H9 (cell line): ENCODE data around the gene JAG1. TPM values are rescaled to one million over a fixed set of nuclear protein-coding genes. Genes with fewer than 3 reads are reported as not detected.

Experiments used
- DNase-seq: peaks from one replicate; pipeline ENCODE4 v3.0.0-alpha.2; 2017
- H2AFZ ChIP-seq: one replicate; pipeline ENCODE4 v1.6.1; 2013; ENCODE audit warnings: mild to moderate bottlenecking, low read length, control low read depth, moderate library complexity
- H2AK5ac ChIP-seq: 2 replicates; pipeline ENCODE4 v1.6.1; 2013; ENCODE audit warnings: low read length, control low read depth, mixed read lengths; ENCODE audit not compliant: insufficient read length
- H2BK120ac ChIP-seq: one replicate; pipeline ENCODE4 v1.6.1; 2013; ENCODE audit warnings: low read depth, mild to moderate bottlenecking, low read length, control low read depth, inconsistent platforms; ENCODE audit not compliant: poor library complexity, severe bottlenecking
- H2BK12ac ChIP-seq: 2 replicates; pipeline ENCODE4 v1.6.1; 2013; ENCODE audit warnings: low read length, control low read depth, mixed read lengths, low read depth; ENCODE audit not compliant: insufficient read length
- H2BK15ac ChIP-seq: 2 replicates; pipeline ENCODE4 v1.6.1; 2013; ENCODE audit warnings: low read depth, low read length, control low read depth
- H2BK20ac ChIP-seq: one replicate; pipeline ENCODE4 v1.6.1; 2013; ENCODE audit warnings: low read depth, mild to moderate bottlenecking, low read length, control low read depth, inconsistent platforms; ENCODE audit not compliant: poor library complexity, severe bottlenecking
- H2BK5ac ChIP-seq: 2 replicates; pipeline ENCODE4 v1.6.1; 2013; ENCODE audit warnings: low read length, control low read depth, mixed read lengths; ENCODE audit not compliant: insufficient read length
- H3K14ac ChIP-seq: 2 replicates; pipeline ENCODE4 v1.6.1; 2013; ENCODE audit warnings: low read length, control low read depth; ENCODE audit not compliant: insufficient read depth
- H3K18ac ChIP-seq: 2 replicates; pipeline ENCODE4 v1.6.1; 2013; ENCODE audit warnings: low read depth, mild to moderate bottlenecking, mixed read lengths, low read length, control low read depth; ENCODE audit not compliant: insufficient read length
- H3K23ac ChIP-seq: 2 replicates; pipeline ENCODE4 v1.6.1; 2013; ENCODE audit warnings: low read length, control low read depth, mixed read lengths, low read depth; ENCODE audit not compliant: insufficient read length
- H3K23me2 ChIP-seq: 2 replicates; pipeline ENCODE4 v1.6.1; 2013; ENCODE audit warnings: low read depth, mild to moderate bottlenecking, mixed read lengths, low read length, control low read depth; ENCODE audit not compliant: insufficient read length, poor library complexity, severe bottlenecking
- H3K27ac ChIP-seq: 2 replicates; pipeline ENCODE4 v1.5.1; 2013; ENCODE audit warnings: low read length, control low read depth, mixed read lengths, low read depth; ENCODE audit not compliant: insufficient read length
- H3K27me3 ChIP-seq: 2 replicates; pipeline ENCODE4 v1.6.1; 2013; ENCODE audit warnings: low read length, control low read depth, inconsistent platforms; ENCODE audit not compliant: insufficient read depth
- H3K4ac ChIP-seq: 2 replicates; pipeline ENCODE4 v1.6.1; 2013; ENCODE audit warnings: low read depth, mild to moderate bottlenecking, control low read depth, inconsistent platforms, low read length, moderate library complexity
- H3K4me1 ChIP-seq: 2 replicates; pipeline ENCODE4 v1.6.1; 2013; ENCODE audit warnings: low read length, control low read depth, inconsistent platforms; ENCODE audit not compliant: insufficient read depth
- H3K4me2 ChIP-seq: 2 replicates; pipeline ENCODE4 v1.6.1; 2013; ENCODE audit warnings: low read length, control low read depth, mixed read lengths; ENCODE audit not compliant: insufficient read length, insufficient read depth
- H3K56ac ChIP-seq: 2 replicates; pipeline ENCODE4 v1.6.1; 2013; ENCODE audit warnings: low read depth, mild to moderate bottlenecking, mixed read lengths, low read length, control low read depth; ENCODE audit not compliant: insufficient read length
- H3K79me1 ChIP-seq: 2 replicates; pipeline ENCODE4 v1.6.1; 2013; ENCODE audit warnings: low read depth, mild to moderate bottlenecking, moderate library complexity, low read length, control low read depth, inconsistent platforms; ENCODE audit not compliant: insufficient read depth, poor library complexity, severe bottlenecking
- H3K79me2 ChIP-seq: 2 replicates; pipeline ENCODE4 v1.6.1; 2013; ENCODE audit warnings: low read length, control low read depth, inconsistent platforms; ENCODE audit not compliant: insufficient read depth
- H3K9ac ChIP-seq: 2 replicates; pipeline ENCODE4 v1.6.1; 2013; ENCODE audit warnings: low read length, control low read depth, mixed read lengths; ENCODE audit not compliant: insufficient read length; ENCODE audit errors: extremely low read depth
- H3K9me3 ChIP-seq: one replicate; pipeline ENCODE4 v1.6.1; 2013; ENCODE audit warnings: low read depth, low read length, inconsistent platforms; ENCODE audit not compliant: control insufficient read depth
- H3T11ph ChIP-seq: one replicate; pipeline ENCODE4 v1.6.1; 2013; ENCODE audit warnings: mild to moderate bottlenecking, low read length, control low read depth, inconsistent platforms
- H4K20me1 ChIP-seq: one replicate; pipeline ENCODE4 v1.6.1; 2013; ENCODE audit not compliant: control insufficient read depth, insufficient read length, insufficient read depth
- H4K5ac ChIP-seq: 2 replicates; pipeline ENCODE4 v1.6.1; 2013; ENCODE audit warnings: low read depth, mild to moderate bottlenecking, mixed read lengths, low read length, control low read depth; ENCODE audit not compliant: insufficient read length
- H4K8ac ChIP-seq: replicated peaks from 2 replicates; pipeline ENCODE4 v1.6.1; 2013; ENCODE audit warnings: low read length, control low read depth, mixed read lengths, low read depth; ENCODE audit not compliant: insufficient read length
- H4K91ac ChIP-seq: 2 replicates; pipeline ENCODE4 v1.6.1; 2013; ENCODE audit warnings: low read depth, mild to moderate bottlenecking, moderate library complexity, mixed read lengths, low read length, control low read depth; ENCODE audit not compliant: insufficient read length
- H3K27ac Mint-ChIP-seq, 3 experiments: 2 replicates in 2 of 3; 3 replicates in 1 of 3; pipeline ENCODE4 v1.8.0; 2020 to 2021; ENCODE audit warnings: mixed read lengths in 3 of 3, mild to moderate bottlenecking in 1 of 3, moderate library complexity in 1 of 3
- H3K27me3 Mint-ChIP-seq: 2 replicates; pipeline ENCODE4 v1.8.0; 2021; ENCODE audit warnings: low read depth, mild to moderate bottlenecking, moderate library complexity, mixed read lengths
- H3K36me3 Mint-ChIP-seq, 3 experiments: 2 replicates in 2 of 3; 3 replicates in 1 of 3; pipeline ENCODE4 v1.8.0; 2020 to 2021; ENCODE audit warnings: low read depth in 3 of 3, mixed read lengths in 3 of 3; ENCODE audit not compliant: insufficient read depth in 1 of 3
- H3K4me1 Mint-ChIP-seq, 2 experiments: 2 replicates each; pipeline ENCODE4 v1.8.0; 2020; ENCODE audit warnings: mixed read lengths in 2 of 2
- H3K4me3 Mint-ChIP-seq, 2 experiments: 2 replicates in 1 of 2; 3 replicates in 1 of 2; pipeline ENCODE4 v1.8.0; 2020 to 2021; ENCODE audit warnings: mild to moderate bottlenecking in 2 of 2, mixed read lengths in 2 of 2, moderate library complexity in 1 of 2
- H3K9me3 Mint-ChIP-seq, 2 experiments: 2 replicates in 1 of 2; 3 replicates in 1 of 2; pipeline ENCODE4 v1.8.0; 2020; ENCODE audit warnings: mild to moderate bottlenecking in 2 of 2, mixed read lengths in 2 of 2, moderate library complexity in 1 of 2
- CTCF ChIP-seq: fragments of 200-600 bp; sonication (generic); conservative IDR thresholded peaks from 3 replicates; pipeline ENCODE4 v1.8.0; 2021; ENCODE audit warnings: antibody characterized with exemption, mild to moderate bottlenecking
- WGBS: extraction: QIAGEN DNeasy Blood & Tissue Kit; methylation state at CpG from one replicate; pipeline ENCODE4 v1.1.7; 2013; ENCODE audit warnings: missing lambda C conversion rate, low lambda C conversion rate, mixed read lengths; ENCODE audit not compliant: insufficient read length; ENCODE audit errors: extremely low coverage; 5-methylcytosine and 5-hydroxymethylcytosine counted together
- total RNA-seq: library from RNA; stranded (reverse); gene quantifications from 2 replicates; pipeline ENCODE4 v1.2.1, GENCODE V29; 2021

The JAG1 gene
- total RNA-seq, 1 experiment from 2014 or later = 58.1 TPM

- peaks cover 18% of the 10 kb centered on the region for H3K4me1 ChIP-seq
- no peaks in the 10 kb centered on the region for H4K20me1 ChIP-seq
- peaks cover 12 to 43% (median 15%) of the 10 kb centered on the region in 3 experiments for H3K36me3 Mint-ChIP-seq
Measured at GRCh38 chr20:10670501-10671220, 3.1 kb downstream of the JAG1 start.

More at GRCh38 chr20:10670501-10671220, 3.1 kb downstream of the JAG1 start:
- Histone ChIP-seq H2BK12ac (no peak overlapping the region), H2AK5ac (no peak overlapping the region), H3K14ac (no peak overlapping the region), H3K27ac (no peak overlapping the region), H3K4me2 (peak overlapping the region; percentile 74), H3K18ac (no peak overlapping the region), H3K9ac (no peak overlapping the region), H3K9me3 (no peaks in the 10 kb centered on the region), H2BK20ac (no peak overlapping the region), H3K56ac (no peak overlapping the region), H3K79me1 (no peaks in the 10 kb centered on the region), H3K23me2 (peaks cover 23% of the 10 kb centered on the region), H3K4ac (no peak overlapping the region), H4K8ac (no peak overlapping the region), H4K91ac (no peak overlapping the region), H3K23ac (no peak overlapping the region), H2BK120ac (no peak overlapping the region), H2AFZ (no peak overlapping the region), H2BK15ac (no peak overlapping the region), H4K5ac (no peak overlapping the region), H2BK5ac (no peak overlapping the region), H3K79me2 (peaks cover 8% of the 10 kb centered on the region; the same call in 1 of the 2 replicates), H3T11ph (no peak overlapping the region), H3K27me3 (no peaks in the 10 kb centered on the region)
- WGBS = no CpG with 5 or more reads among the region's 18 CpGs
- Mint-ChIP-seq H3K9me3 (no peaks in the 10 kb centered on the region; a peak in 1 of 5 replicates), H3K27me3 (no peaks in the 10 kb centered on the region; the same call in 1 of the 2 replicates), H3K4me3 (peak overlapping the region; percentile 85 to 93), H3K27ac (peak overlapping the region in 1 of 3 experiments; percentile 16; a peak in 1 of 7 replicates), H3K4me1 (peaks cover 62 to 67% of the 10 kb centered on the region in 2 experiments)
- TF ChIP-seq CTCF = no peak
- no peak for DNase-seq
